IPS-18c (cell line): ENCODE data around the gene LRFN2.

Experiments
- H3K4me3 ChIP-seq: 2 replicates; pipeline ENCODE4 v1.7.0; 2013; ENCODE audit warnings: low read depth, mild to moderate bottlenecking, low read length, moderate library complexity; ENCODE audit not compliant: insufficient read depth
- H3K9me3 ChIP-seq: one replicate; pipeline ENCODE4 v1.6.1; 2013; ENCODE audit warnings: mild to moderate bottlenecking, low read length, moderate library complexity; ENCODE audit not compliant: control insufficient read depth, insufficient read depth

LRFN2 gene

DNA sequence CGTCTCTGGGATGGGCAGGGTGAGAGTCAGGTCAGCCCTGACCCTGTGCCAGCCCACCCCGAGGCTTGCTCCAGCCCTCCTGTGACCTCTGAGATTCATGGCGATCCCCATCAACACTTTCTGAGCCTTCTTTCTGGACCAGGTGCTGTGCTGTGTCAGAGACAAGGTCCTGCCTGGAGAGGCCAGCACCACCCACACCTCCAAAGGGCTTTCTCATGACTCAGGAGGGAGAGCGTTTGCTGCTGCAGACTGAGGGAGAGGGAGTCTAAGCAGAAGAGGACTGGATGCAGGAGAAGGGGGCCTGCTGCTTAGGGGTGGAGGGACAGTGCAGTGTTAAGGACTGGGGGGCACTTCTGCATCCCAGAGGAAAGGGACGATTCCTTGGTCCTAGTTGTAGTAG lies 193.5 kb downstream of the LRFN2 start:
- no peak overlapping the region for H3K4me3 ChIP-seq

DNA sequence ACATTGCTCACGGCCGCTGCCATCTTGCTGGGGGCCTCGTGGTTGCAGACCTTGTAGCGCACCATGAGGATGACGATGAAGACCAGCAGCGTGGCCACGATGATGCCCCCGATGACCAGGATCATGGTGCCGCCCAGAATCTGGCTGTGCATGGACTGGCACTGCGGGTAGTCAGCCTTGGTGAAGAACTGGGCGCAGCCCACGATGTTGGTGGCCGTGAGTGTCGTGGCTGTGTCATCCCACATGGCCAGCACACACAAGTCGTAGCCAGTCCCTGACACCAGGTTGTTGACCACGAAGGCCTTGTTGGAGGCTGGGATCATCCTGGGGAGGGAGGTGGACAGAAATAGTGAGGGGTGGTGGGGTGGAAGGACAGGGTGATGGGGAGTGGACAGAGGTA lies 194.6 kb downstream of the LRFN2 start:
- Histone ChIP-seq H3K9me3 (no peaks in the 10 kb centered on the region), H3K4me3 (no peak overlapping the region)

More for the DNA sequence above, 193.5 kb downstream of the LRFN2 start:
- H3K9me3 ChIP-seq, result no peaks in the 10 kb centered on the region

DNA sequence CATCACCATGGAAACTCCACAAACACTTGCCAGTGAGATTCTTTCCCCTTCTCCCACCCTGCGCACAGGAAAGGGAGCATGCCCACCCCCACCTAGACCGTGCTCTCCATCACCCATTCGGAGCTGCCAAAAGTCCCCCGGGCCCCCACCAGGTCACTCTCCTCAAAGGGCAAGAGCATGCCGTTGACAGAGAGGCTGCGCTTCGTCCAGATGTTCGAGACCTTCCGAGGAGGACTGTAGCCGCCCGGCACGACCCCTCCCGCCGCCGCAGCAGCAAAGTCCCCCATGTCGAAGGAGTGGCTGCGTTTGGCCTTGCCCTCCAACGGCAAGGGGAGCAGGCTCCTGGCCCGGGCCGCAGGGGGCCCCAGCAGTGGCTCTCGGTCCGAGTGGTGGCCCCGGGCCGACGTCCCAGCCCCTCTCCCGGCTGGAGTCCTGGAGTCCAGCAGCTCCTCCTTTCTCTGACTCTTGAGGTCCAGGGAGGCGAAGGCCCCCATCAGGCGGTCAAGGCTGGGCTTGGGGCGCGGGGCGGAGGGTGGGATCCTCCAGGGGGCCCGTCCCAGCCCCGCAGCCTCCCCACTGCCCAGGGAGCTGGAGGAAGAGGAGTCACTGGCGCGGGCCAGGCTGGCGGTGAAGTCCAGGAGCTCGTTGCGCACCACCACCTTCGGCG lies 195.2 kb downstream of the LRFN2 start:
- H3K4me3 ChIP-seq, result no peak overlapping the region
- no peaks in the 10 kb centered on the region for H3K9me3 ChIP-seq

DNA sequence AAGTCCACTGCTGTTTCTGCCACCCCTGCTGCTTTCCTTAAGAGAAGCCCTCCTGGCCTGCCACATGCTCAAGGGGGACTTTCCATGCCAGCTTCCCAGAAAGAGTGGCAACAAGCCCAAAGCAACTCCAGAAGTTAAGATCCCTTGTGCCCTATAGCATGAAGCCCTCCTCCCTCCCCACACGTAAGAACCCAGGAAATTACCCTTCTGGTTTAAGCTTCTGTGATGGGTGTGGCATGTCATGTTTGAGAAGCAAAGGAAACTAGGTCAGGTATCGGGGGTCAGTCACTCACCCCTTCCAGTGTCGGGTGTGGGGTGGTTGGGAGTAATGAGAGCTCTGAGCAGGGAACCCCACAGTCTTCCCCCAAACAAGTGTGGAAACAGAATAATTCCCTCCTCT lies 196.1 kb downstream of the LRFN2 start:
- no peak overlapping the region for H3K4me3 ChIP-seq

DNA sequence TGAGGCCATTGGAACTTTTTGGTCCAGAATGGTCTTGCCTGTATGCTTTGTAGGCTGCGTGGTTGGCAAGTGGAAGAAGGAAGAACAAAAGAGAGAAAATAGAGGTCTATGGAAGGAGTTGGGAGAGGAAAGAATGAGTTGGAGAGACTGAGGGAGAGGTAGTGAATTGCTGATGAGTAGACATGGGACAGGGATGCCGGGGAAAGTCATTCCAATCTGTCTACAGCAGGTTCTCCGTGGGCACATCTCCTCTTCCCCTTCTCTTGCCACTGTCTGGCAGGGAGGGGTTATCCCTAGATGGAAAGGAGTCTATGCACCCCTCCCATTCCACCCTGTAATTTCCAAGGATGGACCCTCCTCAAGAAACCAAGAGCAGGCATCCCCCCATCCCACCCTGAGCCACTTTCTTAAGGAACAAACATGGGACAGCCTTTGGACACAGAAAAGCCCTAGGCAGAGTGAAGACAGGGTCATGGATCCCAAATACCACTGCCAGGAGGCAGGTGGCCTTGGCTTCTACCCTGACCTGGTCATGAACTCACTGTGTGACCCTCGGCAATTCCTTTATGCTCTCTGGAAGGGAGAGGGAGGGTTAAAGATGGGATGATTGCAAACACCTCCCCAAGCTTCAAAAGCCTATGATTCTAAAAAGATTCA lies 196.9 kb downstream of the LRFN2 start:
- H3K4me3 ChIP-seq, result no peak overlapping the region
- no peaks in the 10 kb centered on the region for H3K9me3 ChIP-seq

More for the DNA sequence above, 196.1 kb downstream of the LRFN2 start:
- no peaks in the 10 kb centered on the region for H3K9me3 ChIP-seq

DNA sequence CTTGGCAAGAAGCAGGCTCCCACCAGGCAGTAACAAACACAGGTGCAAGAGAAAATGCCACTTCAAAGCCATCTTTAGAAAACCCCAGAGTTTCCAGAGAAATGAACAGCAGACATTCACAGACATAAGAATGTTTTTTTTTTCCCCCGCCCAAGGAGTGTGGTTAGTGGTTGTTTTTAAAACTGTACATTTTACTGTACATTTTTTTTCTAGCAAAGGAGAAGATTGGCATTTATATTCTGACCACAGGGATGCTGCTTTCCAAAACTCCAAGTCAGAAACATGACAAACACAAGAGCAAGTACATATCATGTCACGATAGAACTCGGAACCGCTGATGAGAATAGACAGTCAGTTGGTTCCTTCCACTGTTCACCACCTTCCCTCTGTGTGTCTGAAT lies 197.9 kb downstream of the LRFN2 start:
- Histone ChIP-seq H3K4me3 (no peak overlapping the region), H3K9me3 (no peaks in the 10 kb centered on the region)

DNA sequence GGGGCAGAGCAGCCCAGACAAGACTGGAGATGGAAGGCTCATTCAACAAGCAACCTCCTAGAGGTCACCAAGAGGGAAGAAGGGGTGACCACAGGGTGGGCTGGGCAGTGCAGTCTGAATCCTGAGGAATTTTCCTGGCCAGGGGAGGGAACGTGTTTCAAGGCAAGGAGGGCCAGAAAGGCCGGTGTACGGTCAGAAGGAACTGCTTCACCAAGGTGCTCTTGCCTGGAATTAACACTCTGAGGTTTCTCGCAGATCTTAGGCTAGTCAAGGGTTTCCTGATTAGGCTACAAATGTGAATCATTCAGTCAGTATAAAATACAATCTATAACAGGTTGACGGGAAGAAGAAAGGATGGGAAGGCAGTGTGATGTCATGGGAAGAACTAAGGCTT lies 199.3 kb downstream of the LRFN2 start:
- H3K9me3 ChIP-seq, result no peaks in the 10 kb centered on the region
- H3K4me3 ChIP-seq, result no peak overlapping the region

DNA sequence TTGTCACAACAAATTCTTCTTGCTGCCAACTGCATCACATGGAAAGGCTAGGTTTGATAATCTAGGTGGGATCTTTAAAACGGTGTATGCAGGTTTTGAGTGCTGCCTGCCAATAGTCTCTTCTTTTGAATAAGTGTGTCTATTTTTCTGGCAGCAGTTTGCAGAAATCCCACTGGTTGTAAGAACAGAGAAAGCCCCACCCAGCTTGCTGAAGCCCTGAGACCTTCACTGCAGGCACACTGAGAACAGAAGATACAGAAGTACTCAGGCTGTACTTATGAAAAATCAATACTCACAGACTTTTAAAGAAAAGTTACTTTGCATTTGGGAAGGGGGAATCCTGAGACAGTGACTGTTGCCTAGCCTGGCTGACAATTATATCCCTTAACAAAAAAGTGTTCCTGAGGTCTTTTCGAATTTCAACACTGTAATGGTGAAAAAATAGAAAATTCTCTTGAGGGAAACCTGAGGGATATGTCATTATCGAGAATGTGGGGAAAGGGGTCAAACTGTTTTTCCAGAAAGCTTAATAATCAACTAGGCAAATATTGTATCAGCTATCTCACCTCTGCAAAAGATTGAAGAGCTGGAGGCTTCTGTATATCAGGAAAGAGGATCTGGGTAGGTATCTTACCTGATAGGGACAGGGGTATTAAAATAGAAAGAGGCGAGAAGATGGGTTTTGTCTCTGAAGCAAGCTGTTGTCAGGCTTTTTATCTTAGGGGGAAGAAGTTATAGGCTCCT lies 199.9 kb downstream of the LRFN2 start:
- no peaks in the 10 kb centered on the region for H3K9me3 ChIP-seq

DNA sequence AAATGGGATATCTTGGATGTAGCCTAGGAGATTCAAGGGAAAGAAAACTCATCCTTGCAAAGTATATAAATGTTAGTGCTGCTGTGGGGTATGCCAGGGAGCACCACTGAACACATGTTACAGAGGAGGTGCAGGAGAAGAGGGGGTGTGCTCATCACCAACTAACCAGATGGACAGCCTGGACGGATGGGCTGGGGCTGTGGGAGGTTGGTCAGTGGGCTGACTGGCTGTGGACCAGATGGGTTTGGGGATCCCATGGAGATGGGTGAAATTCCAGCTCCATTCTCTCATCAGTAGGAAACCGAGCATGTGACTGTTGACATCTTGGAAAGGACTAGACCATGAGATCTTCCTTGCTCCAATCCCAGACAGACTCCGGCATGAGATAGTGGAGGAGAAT lies 201.0 kb downstream of the LRFN2 start:
- no peak overlapping the region for H3K4me3 ChIP-seq
- no peaks in the 10 kb centered on the region for H3K9me3 ChIP-seq

More for the DNA sequence above, 199.9 kb downstream of the LRFN2 start:
- H3K4me3 ChIP-seq, result no peak overlapping the region

DNA sequence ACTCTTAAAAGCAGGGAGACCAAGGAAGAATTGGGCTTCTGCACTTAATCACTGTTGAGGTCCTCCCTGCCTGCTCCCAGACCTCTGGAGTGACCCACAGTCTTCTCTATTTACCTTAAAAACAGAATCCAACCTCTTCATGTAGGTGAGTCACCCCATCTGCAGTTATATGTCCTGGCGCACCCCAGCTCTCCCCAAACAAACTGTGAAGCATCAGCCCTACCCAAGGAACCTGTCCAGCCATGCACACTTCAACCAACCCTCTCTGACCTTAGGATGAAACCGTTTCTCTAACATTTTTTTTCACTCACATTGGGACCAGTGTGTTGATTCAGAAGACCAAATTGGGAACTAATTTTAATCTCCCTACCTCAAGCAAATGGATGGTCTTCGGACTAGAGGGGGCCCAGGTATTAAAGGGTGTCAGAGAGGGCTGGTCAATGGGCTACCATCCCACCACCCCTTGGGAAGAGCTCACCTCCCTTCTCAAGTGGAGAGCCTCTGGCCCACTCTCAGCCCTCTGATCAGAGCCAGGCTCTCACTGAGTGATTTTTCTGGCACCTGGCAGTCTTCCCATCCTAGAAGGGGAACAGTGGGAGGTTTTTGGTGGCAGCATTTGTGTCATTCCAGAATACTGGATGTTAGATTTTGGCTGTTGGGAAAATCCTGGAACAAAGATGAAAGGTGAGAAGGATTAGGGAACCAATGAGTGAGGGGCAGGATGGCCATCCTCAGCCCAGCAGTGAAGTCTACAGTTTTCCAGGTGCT lies 203.6 kb downstream of the LRFN2 start:
- Histone ChIP-seq H3K4me3 (no peak overlapping the region), H3K9me3 (no peaks in the 10 kb centered on the region)

DNA sequence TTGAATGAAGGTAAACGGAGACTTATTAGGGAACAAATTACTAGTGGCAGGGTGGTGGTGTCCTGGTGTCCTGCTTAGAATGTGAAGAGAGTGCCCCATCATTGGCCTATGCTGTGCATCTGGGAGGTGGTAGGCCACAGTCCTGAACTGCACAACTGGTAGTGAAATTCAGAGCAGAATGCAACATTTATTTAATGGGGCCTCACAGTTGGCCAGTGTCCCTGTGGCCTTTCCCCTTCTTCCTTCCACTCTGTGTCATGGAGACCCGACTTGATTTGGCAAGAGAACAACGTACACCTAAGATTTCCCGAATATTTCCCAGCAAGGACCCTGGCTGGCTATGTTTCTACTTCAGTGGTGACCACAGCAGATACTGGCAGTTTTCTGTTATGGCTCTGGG lies 206.9 kb downstream of the LRFN2 start:
- H3K4me3 ChIP-seq, result no peak overlapping the region
- no peaks in the 10 kb centered on the region for H3K9me3 ChIP-seq

DNA sequence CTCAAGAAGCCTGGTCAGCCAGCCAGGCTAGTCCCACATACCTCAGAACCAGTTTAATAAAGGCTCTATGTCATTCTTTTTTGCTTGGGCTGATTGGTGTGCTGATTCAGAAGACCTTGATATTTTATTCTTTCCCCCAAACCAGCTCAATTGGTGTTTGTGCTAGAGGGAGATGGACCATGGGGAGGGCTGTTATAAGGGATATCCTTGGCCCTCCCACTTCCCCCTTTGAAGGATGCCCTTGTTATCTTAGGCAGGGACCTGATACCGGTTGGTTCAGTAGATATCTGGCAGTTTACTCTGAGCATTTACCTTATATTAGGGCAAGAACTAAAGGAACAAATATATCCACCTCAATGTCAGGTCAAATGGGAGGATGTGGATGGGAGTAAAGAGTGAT lies 207.4 kb downstream of the LRFN2 start:
- no peak overlapping the region for H3K4me3 ChIP-seq
- no peaks in the 10 kb centered on the region for H3K9me3 ChIP-seq

DNA sequence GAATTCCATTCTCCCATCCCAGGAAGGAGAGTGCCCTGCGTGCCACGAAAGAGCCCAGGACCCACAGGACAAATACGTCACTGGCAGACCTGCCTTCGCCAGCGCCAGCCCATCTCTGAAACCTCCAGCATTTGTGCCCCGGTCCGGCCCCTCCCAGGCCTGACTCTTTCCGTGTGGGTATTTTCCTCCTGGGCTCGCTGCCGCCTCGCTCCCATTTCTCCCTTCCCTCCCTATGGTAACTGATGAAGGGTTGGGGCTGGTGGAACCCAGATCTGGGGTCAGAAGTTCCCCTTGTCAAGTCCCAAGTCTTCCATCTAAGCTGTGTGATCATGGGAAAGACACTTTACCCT lies 208.5 kb downstream of the LRFN2 start:
- Histone ChIP-seq H3K9me3 (no peaks in the 10 kb centered on the region), H3K4me3 (no peak overlapping the region)

DNA sequence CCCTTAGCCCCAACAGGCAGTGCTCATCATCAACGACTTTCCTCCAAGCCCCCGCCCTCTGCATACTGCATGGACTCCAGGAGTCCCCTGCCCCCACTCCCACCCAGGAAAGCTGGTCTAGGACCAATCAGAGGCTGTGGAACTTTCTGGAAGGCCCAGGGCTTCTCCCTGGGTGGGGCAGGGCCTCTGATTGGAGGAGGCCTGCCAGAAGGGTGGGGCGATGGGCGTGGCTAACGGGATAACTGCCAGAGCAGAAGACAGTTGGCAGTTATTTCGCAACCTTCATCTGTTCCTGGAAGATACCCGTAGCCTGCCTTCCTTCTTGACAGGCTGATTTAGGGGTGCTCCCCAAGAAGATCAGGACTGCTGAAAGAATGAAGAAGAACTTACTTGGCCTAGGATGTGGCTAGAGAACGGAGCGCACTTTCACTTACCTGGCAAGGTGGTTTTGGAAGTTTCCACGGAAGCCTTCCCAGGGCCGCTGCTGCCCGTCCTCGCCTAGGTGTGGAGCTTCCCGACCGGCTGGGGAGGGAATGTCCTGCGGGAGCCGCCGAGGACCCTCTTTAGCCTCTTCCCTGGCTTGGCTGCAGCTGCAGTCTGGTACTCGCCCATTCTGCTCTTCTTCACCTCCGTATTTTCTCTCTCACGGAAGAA lies 209.0 kb downstream of the LRFN2 start:
- Histone ChIP-seq H3K4me3 (no peak overlapping the region), H3K9me3 (no peaks in the 10 kb centered on the region)

DNA sequence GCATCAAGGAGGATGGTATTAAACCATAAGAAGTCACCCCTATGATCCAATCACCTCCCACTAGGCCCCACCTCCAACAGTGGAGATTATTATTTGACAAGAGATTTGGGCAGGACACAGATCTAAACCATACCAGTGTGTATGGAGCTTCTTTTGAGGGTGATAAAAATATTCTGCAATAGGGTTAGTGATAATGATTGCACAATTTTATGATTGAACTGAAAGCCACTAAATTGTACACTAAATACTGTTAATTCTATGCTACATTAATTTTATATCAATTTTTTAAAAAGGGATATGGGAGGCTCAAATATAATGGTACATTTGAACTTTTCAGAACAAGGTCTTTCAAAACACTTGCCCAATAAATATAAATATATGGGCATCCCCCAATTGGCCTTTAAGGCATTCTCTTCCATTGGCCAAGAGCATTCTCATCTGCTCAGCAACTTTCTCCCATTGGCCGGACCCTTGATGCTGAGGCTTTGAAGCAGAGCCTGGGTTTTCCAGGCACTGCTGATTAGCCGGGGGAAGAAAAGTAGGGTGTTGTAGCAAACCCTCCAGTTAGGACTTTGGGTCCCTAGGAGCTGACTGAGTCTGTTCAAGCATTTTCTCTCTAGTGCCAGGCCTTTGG lies 209.9 kb downstream of the LRFN2 start:
- Histone ChIP-seq H3K9me3 (no peaks in the 10 kb centered on the region), H3K4me3 (no peak overlapping the region)

DNA sequence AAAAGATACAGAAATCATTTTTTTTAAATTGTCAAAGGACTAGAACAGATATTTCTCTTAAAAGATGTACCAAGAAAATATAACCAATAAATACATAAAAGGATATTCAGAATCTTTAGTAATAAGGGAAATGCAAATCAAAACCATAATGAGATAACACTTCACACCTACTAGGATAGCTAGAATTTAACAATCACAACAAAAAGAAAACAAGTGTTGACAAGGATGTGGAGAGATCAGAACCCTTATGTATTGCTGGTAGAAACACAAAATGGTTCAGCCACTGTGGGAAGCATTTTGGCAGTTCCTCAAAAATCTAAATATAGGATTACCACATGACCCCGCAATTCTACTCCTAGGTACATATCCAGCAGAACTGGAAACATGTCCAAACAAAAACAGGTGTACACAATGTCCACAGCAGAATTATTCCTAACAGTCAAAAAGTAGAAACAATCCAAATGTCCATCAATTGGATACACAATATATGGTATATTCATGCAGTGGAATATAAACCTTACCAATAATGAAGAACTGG lies 211.0 kb downstream of the LRFN2 start:
- Histone ChIP-seq H3K4me3 (no peak overlapping the region), H3K9me3 (no peaks in the 10 kb centered on the region)

DNA sequence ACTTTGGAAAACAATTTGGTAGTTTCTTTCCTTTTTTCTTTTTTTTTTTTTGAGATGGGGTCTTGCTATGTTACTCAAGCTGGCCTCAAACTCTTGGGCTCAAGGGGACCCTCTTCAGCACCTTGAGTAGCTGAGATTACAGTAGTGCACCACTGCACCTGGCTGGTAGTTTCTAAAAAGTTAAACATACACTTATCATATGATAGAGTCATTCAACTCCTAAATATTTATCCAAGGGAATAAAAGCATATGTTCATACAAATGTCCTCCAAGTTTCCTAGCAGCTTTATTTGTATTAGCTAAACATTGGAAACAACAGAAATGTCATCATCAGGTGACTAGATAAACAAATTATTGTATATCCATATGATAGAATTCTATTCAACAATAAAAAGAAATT lies 213.9 kb downstream of the LRFN2 start:
- Histone ChIP-seq H3K9me3 (no peaks in the 10 kb centered on the region), H3K4me3 (no peak overlapping the region)
